Vagina (tissue), 2 donors: ENCODE results near the gene DGKE. TPM values are rescaled to one million over a fixed set of nuclear protein-coding genes. Genes with fewer than 3 reads are reported as not detected.

Source experiments
- DNase-seq, 2 donors: peaks; one replicate each; pipeline ENCODE4 v3.0.0-alpha.2; 2017; ENCODE audit errors: extremely low spot score in 2 of 2
- H3K27ac ChIP-seq: fragments of 200-600 bp; sonication (generic); one replicate; pipeline ENCODE4 v1.5.1; 2019
- H3K27me3 ChIP-seq: fragments of 200-600 bp; sonication (generic); one replicate; pipeline ENCODE4 v1.5.1; 2019
- H3K36me3 ChIP-seq, 2 donors: fragments of 200-600 bp; sonication (generic); one replicate each; pipeline ENCODE4 v1.5.1; 2017 to 2019
- H3K4me1 ChIP-seq: fragments of 200-600 bp; sonication (generic); one replicate; pipeline ENCODE4 v1.5.1; 2019
- H3K4me3 ChIP-seq, 2 donors: fragments of 200-600 bp; sonication (generic); 1 replicate in 1 of 2; 2 replicates in 1 of 2; pipeline ENCODE4 v1.5.1; 2016 to 2019
- H3K9me3 ChIP-seq: fragments of 200-600 bp; sonication (generic); one replicate; pipeline ENCODE4 v1.5.1; 2019
- POLR2A ChIP-seq, 2 donors: fragments of 450-650 bp; IDR thresholded peaks; one replicate each; pipeline ENCODE4 v1.6.1; 2017; ENCODE audit warnings: antibody characterized with exemption in 2 of 2, mild to moderate bottlenecking in 2 of 2, moderate library complexity in 2 of 2
- POLR2AphosphoS5 ChIP-seq, 2 donors: sonication (generic); formaldehyde crosslinking; IDR thresholded peaks; one replicate each; pipeline ENCODE4 v1.9.0; 2017; ENCODE audit warnings: antibody characterized with exemption in 2 of 2, mild to moderate bottlenecking in 2 of 2, low read depth in 1 of 2; ENCODE audit not compliant: insufficient read depth in 1 of 2
- intact Hi-C: fragments of 100-400 bp; cut with DNase I; formaldehyde crosslinking; loops from one replicate; pipeline ENCODE4 v1.15.1; 2023
- total RNA-seq: library from RNA; depleted of rRNA; stranded (reverse); fragments of >200 nt; gene quantifications from one replicate; pipeline ENCODE4 v1.2.3, GENCODE V29; 2016
- TF ChIP-seq, protein P1 (sequence below), 3 experiments: fragments of 450-650 bp in 2 of 3; fragments of 200-600 bp in 1 of 3; sonication (generic) in 1 of 3; IDR thresholded peaks; one replicate each; pipeline ENCODE4 v1.5.1; 2017 to 2019; ENCODE audit warnings: antibody characterized with exemption in 3 of 3, mild to moderate bottlenecking in 2 of 3, moderate library complexity in 2 of 3

The DGKE gene
- total RNA-seq, 1 donor from 2014 or later, result 13.0 TPM

DNA sequence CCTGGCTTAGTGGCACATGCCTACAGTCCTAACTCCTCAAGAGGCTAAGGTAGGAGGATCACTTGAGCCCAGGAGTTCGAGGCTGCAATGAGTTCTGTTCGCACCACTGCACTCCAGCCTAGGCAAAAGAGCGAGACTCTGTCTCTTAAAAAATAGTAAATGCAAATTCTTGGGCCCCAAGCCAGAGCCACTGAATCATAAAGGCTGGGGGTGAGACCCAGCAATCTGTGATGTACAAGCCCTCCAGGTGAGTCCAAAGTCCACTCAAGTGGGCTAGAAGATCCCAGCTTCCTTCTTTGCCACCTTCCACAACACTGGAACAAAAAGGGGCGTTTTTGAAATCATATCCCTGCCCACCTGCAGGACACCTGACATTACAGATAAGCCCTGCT lies 63.0 kb downstream of the DGKE start:
- Histone ChIP-seq H3K4me1 (peaks cover 17% of the 10 kb centered on the region), H3K27me3 (no peaks in the 10 kb centered on the region), H3K36me3 (peaks cover 3 to 94% of the 10 kb centered on the region in 2 donors), H3K9me3 (no peaks in the 10 kb centered on the region), H3K27ac (no peak overlapping the region), H3K4me3 (no peak overlapping the region)
- no peak for DNase-seq
- no peak for TF ChIP-seq POLR2A (IDR thresholded peaks at IDR 0.05)
- TF ChIP-seq, protein P1, sequence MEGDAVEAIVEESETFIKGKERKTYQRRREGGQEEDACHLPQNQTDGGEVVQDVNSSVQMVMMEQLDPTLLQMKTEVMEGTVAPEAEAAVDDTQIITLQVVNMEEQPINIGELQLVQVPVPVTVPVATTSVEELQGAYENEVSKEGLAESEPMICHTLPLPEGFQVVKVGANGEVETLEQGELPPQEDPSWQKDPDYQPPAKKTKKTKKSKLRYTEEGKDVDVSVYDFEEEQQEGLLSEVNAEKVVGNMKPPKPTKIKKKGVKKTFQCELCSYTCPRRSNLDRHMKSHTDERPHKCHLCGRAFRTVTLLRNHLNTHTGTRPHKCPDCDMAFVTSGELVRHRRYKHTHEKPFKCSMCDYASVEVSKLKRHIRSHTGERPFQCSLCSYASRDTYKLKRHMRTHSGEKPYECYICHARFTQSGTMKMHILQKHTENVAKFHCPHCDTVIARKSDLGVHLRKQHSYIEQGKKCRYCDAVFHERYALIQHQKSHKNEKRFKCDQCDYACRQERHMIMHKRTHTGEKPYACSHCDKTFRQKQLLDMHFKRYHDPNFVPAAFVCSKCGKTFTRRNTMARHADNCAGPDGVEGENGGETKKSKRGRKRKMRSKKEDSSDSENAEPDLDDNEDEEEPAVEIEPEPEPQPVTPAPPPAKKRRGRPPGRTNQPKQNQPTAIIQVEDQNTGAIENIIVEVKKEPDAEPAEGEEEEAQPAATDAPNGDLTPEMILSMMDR (IDR thresholded peaks at IDR 0.05), result no peak
- intact Hi-C loops, result no loop called here

DNA sequence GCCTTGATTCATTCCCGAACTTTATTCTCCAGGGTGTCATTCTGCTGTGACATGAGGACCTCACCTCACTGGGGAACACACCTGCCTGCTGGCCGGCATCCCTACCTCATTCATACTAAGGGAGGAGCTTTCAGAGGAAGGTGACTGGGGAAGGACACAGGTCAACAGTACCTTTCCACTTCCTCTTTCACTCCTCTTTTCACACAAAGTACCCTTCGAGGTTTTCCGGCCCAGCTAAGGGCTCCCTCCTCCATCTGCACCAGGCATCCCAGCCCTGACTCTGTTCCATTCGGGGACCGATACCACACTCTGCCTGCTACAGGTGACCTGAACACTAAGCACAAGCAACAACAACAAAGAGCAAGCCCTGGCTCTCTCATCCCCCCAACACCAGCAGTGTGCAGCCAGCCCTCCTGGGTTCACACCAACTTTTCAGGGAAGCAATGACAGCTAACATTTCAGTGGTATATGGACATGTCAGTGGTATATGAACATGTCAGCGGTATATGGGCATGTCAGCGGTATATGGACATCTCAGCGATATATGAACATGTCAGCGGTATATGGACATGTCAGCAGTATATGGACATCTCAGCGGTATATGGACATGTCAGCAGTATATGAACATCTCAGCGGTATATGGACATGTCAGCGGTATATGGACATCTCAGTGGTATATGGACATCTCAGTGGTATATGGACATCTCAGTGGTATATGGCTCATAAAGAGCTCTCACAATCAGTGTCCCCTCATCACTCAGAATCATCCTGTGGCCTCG lies 63.9 kb downstream of the DGKE start:
- no peak for DNase-seq
- intact Hi-C loops, result no loop called here
- H3K4me3 ChIP-seq, result no peak overlapping the region
- H3K27ac ChIP-seq, result no peak overlapping the region
- TF ChIP-seq, protein P1 (IDR thresholded peaks at IDR 0.05), result no peak
- TF ChIP-seq POLR2AphosphoS5 (IDR thresholded peaks at IDR 0.05; ENCODE audit: insufficient read depth in 1 of 2, low read depth in 1 of 2), result no peak
- no peak for TF ChIP-seq POLR2A (IDR thresholded peaks at IDR 0.05)
- no peaks in the 10 kb centered on the region for H3K9me3 ChIP-seq
- H3K27me3 ChIP-seq, result no peaks in the 10 kb centered on the region
- peaks cover 10% of the 10 kb centered on the region for H3K4me1 ChIP-seq
- H3K36me3 ChIP-seq, result peaks cover 0 to 97% of the 10 kb centered on the region in 2 donors

DNA sequence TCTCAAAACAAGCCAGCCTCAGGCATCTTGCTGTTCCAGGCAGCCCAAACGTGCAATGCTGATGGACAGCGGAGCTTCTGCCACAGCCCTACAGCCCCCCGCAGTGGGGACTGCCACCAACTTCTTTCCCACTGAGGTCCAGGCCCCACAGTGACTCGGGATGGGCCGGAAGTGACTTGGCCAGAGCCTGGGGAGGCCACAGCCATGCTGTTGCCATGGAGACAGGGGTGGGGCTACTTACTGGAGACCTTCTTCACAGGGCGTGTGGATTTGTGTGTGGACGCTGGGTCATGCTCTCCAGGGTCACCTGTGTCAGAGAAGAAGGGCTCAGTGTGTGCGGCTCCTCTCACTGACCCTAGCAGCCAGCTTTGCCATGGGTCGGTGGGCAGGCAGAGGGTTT lies 64.9 kb downstream of the DGKE start:
- no peak for DNase-seq

DNA sequence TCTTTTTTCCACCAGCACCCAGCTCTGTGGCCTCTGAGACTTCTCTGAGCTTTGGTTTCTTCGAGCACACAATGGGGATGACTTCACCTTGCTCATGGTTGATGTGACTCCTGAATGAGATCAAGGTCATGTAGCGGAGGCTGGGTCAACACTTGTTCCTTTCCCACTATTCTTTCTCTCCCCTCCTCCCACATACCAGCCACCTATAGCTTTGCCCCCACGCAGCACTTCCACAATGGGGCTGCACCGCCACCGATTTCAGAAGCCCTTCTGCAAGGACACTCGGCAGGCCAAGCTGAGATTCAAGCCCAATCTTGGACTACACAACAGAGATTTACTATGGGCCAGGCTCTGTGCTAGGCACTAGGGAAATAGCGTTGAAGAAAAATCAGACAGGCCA lies 65.5 kb downstream of the DGKE start:
- Histone ChIP-seq H3K9me3 (no peaks in the 10 kb centered on the region), H3K4me1 (no peaks in the 10 kb centered on the region), H3K27ac (no peak overlapping the region), H3K36me3 (peaks cover 0 to 97% of the 10 kb centered on the region in 2 donors), H3K4me3 (no peak overlapping the region), H3K27me3 (no peaks in the 10 kb centered on the region)
- TF ChIP-seq, protein P1 (IDR thresholded peaks at IDR 0.05), result no peak
- no peak for TF ChIP-seq POLR2AphosphoS5 (IDR thresholded peaks at IDR 0.05; ENCODE audit: insufficient read depth in 1 of 2, low read depth in 1 of 2)
- no peak for TF ChIP-seq POLR2A (IDR thresholded peaks at IDR 0.05)
- intact Hi-C loops, result no loop called here
- DNase-seq, result no peak

More for the DNA sequence above, 64.9 kb downstream of the DGKE start:
- H3K4me3 ChIP-seq, result no peak overlapping the region
- no peaks in the 10 kb centered on the region for H3K27me3 ChIP-seq
- intact Hi-C loops, result no loop called here
- no peak overlapping the region for H3K27ac ChIP-seq
- peaks cover 0 to 97% of the 10 kb centered on the region in 2 donors for H3K36me3 ChIP-seq
- TF ChIP-seq, protein P1 (IDR thresholded peaks at IDR 0.05), result no peak
- TF ChIP-seq POLR2AphosphoS5 (IDR thresholded peaks at IDR 0.05; ENCODE audit: insufficient read depth in 1 of 2, low read depth in 1 of 2) (no peak), POLR2A (IDR thresholded peaks at IDR 0.05) (no peak)
- no peaks in the 10 kb centered on the region for H3K4me1 ChIP-seq
- H3K9me3 ChIP-seq, result no peaks in the 10 kb centered on the region

DNA sequence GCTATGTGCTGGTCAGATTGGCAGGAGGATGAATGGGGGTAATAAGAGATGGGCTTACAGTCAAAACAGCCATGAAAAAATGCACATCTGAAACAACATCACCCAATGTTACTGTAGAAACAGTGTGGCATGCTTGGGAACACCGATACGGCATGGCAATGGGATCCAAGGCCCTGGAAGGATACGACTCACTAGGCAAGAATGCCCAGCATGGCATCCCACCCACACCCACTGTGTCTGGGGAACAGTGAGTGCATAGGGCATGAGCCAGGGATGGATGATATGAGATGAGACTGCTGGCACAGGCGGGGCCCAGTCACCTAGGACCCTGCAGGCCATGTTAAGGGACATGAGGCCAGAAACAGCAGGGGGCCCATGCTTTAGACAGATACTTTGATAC lies 68.4 kb downstream of the DGKE start:
- TF ChIP-seq POLR2AphosphoS5 (IDR thresholded peaks at IDR 0.05; ENCODE audit: insufficient read depth in 1 of 2, low read depth in 1 of 2) (no peak), POLR2A (IDR thresholded peaks at IDR 0.05) (no peak)
- TF ChIP-seq, protein P1 (IDR thresholded peaks at IDR 0.05), result no peak
- intact Hi-C loops, result no loop called here
- no peaks in the 10 kb centered on the region for H3K4me1 ChIP-seq
- DNase-seq, result no peak
- H3K9me3 ChIP-seq, result no peaks in the 10 kb centered on the region
- peaks cover 0 to 95% of the 10 kb centered on the region in 2 donors for H3K36me3 ChIP-seq
- no peak overlapping the region for H3K27ac ChIP-seq
- no peak overlapping the region for H3K4me3 ChIP-seq
- no peaks in the 10 kb centered on the region for H3K27me3 ChIP-seq
